HCT116 (cell line): Measurements from ENCODE around the gene C1orf53.

Experiments used
- CEBPB ChIP-seq: IDR thresholded peaks from 2 replicates; pipeline ENCODE4 v1.6.1; 2012; ENCODE audit warnings: low read depth
- CTCF ChIP-seq, 3 experiments: fragments of 200-600 bp in 1 of 3; sonication (generic) in 1 of 3; IDR thresholded peaks in 2 of 3; conservative IDR thresholded peaks in 1 of 3; 2 replicates each; pipeline ENCODE4 v1.5.1; 2012 to 2017; ENCODE audit warnings: low read depth in 2 of 3, low read length in 2 of 3, antibody characterized with exemption in 1 of 3, borderline replicate concordance in 1 of 3, control low read depth in 1 of 3, mild to moderate bottlenecking in 1 of 3, mixed read lengths in 1 of 3, mixed run types in 1 of 3, moderate library complexity in 1 of 3; ENCODE audit not compliant: insufficient read depth in 1 of 3
- EZH2 ChIP-seq: fragments of 200-600 bp; sonication (generic); IDR thresholded peaks from 2 replicates; pipeline ENCODE4 v1.6.1; 2017; ENCODE audit warnings: antibody characterized with exemption, mixed run types
- MAX ChIP-seq: IDR thresholded peaks from 2 replicates; pipeline ENCODE4 v1.6.1; 2012
- POLR2A ChIP-seq: IDR thresholded peaks from 2 replicates; pipeline ENCODE4 v1.7.0; 2011; ENCODE audit warnings: borderline replicate concordance; ENCODE audit not compliant: insufficient read depth, insufficient read length; ENCODE audit errors: extremely low read depth
- YY1 ChIP-seq: IDR thresholded peaks from 2 replicates; pipeline ENCODE4 v1.6.1; 2011; ENCODE audit warnings: low read length, low read depth, moderate library complexity, mild to moderate bottlenecking; ENCODE audit not compliant: insufficient replicate concordance; ENCODE audit errors: extremely low read depth

GRCh38 chr1:197899037-197899436 lies 3.4 kb upstream of the C1orf53 start:
- TF ChIP-seq CTCF (IDR thresholded peaks at IDR 0.05 in 2 of 3, conservative IDR thresholded peaks at IDR 0.05 in 1 of 3; ENCODE audit: borderline replicate concordance in 1 of 3, insufficient read depth in 1 of 3, low read depth in 2 of 3, low read length in 2 of 3): no peak
- no peak for TF ChIP-seq YY1
- TF ChIP-seq MAX: no peak
- no peak for TF ChIP-seq POLR2A
- TF ChIP-seq CEBPB: no peak
- TF ChIP-seq EZH2: no peak
